PFSK-1 (cell line): ENCODE measurements around the gene TAF1C.

ENCODE experiments used
- FOXP2 ChIP-seq: optimal IDR thresholded peaks from 2 replicates; pipeline ENCODE3; 2011; ENCODE audit warnings: borderline replicate concordance, control low read depth, inconsistent platforms; ENCODE audit not compliant: insufficient read depth; ENCODE audit errors: extremely low read length, extremely low read depth
- POLR2AphosphoS5 ChIP-seq: IDR thresholded peaks from 2 replicates; pipeline ENCODE4 v1.6.1; 2012; ENCODE audit warnings: low read depth, mild to moderate bottlenecking, control low read depth, low read length, moderate library complexity
- SIN3A ChIP-seq: IDR thresholded peaks from 2 replicates; pipeline ENCODE4 v1.6.1; 2012; ENCODE audit warnings: mild to moderate bottlenecking, low read length, moderate library complexity, borderline replicate concordance; ENCODE audit not compliant: insufficient read depth
- TAF1 ChIP-seq: IDR thresholded peaks from 2 replicates; pipeline ENCODE4 v1.6.1; 2012; ENCODE audit warnings: low read length, control low read depth, borderline replicate concordance; ENCODE audit not compliant: insufficient read depth
- TF ChIP-seq, protein P1 (sequence below), 2 experiments: IDR thresholded peaks; 2 replicates each; pipeline versions ENCODE4 v1.6.1 to v1.8.0; 2011 to 2012; ENCODE audit warnings: low read depth in 2 of 2, low read length in 2 of 2, control low read depth in 1 of 2, inconsistent platforms in 1 of 2, mild to moderate bottlenecking in 1 of 2, moderate library complexity in 1 of 2; ENCODE audit not compliant: insufficient read depth in 1 of 2

The TAF1C gene

GRCh38 chr16:84196101-84196500 lies 9.2 kb upstream of the TAF1C start:
- TF ChIP-seq POLR2AphosphoS5: no peak
- no peak for TF ChIP-seq FOXP2
- TF ChIP-seq TAF1: no peak
- TF ChIP-seq, protein P1, sequence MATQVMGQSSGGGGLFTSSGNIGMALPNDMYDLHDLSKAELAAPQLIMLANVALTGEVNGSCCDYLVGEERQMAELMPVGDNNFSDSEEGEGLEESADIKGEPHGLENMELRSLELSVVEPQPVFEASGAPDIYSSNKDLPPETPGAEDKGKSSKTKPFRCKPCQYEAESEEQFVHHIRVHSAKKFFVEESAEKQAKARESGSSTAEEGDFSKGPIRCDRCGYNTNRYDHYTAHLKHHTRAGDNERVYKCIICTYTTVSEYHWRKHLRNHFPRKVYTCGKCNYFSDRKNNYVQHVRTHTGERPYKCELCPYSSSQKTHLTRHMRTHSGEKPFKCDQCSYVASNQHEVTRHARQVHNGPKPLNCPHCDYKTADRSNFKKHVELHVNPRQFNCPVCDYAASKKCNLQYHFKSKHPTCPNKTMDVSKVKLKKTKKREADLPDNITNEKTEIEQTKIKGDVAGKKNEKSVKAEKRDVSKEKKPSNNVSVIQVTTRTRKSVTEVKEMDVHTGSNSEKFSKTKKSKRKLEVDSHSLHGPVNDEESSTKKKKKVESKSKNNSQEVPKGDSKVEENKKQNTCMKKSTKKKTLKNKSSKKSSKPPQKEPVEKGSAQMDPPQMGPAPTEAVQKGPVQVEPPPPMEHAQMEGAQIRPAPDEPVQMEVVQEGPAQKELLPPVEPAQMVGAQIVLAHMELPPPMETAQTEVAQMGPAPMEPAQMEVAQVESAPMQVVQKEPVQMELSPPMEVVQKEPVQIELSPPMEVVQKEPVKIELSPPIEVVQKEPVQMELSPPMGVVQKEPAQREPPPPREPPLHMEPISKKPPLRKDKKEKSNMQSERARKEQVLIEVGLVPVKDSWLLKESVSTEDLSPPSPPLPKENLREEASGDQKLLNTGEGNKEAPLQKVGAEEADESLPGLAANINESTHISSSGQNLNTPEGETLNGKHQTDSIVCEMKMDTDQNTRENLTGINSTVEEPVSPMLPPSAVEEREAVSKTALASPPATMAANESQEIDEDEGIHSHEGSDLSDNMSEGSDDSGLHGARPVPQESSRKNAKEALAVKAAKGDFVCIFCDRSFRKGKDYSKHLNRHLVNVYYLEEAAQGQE (IDR thresholded peaks at IDR 0.05; ENCODE audit: insufficient read depth in 1 of 2, low read depth in 2 of 2, low read length in 2 of 2): no peak
- no peak for TF ChIP-seq SIN3A

GRCh38 chr16:84195201-84196093 lies 8.6 kb upstream of the TAF1C start:
- TF ChIP-seq SIN3A: no peak
- TF ChIP-seq POLR2AphosphoS5: no peak
- TF ChIP-seq, protein P1 (IDR thresholded peaks at IDR 0.05; ENCODE audit: insufficient read depth in 1 of 2, low read depth in 2 of 2, low read length in 2 of 2): no peak
- TF ChIP-seq FOXP2: no peak
- TF ChIP-seq TAF1: no peak

GRCh38 chr16:84194470-84195200 lies 7.8 kb upstream of the TAF1C start:
- TF ChIP-seq TAF1 (no peak), SIN3A (no peak)
- TF ChIP-seq, protein P1 (IDR thresholded peaks at IDR 0.05; ENCODE audit: insufficient read depth in 1 of 2, low read depth in 2 of 2, low read length in 2 of 2): no peak

- TF ChIP-seq SIN3A: no peak
Measured at GRCh38 chr16:84194018-84194417, 7.2 kb upstream of the TAF1C start.

- TF ChIP-seq SIN3A (no peak), TAF1 (no peak), FOXP2 (no peak), POLR2AphosphoS5 (no peak)
- TF ChIP-seq, protein P1 (IDR thresholded peaks at IDR 0.05; ENCODE audit: insufficient read depth in 1 of 2, low read depth in 2 of 2, low read length in 2 of 2): no peak
Measured at GRCh38 chr16:84193480-84193879, 6.6 kb upstream of the TAF1C start.
